HG03575 (cell line): ENCODE data around the gene ALDH3B1.

Source experiments
- ATAC-seq: cut with Tn5 transposase; IDR thresholded peaks from one replicate; pipeline ENCODE4 v1.9.1; 2021; ENCODE audit not compliant: unreplicated experiment, insufficient number of reproducible peaks, low FRiP score; ENCODE audit errors: extremely low read depth

ALDH3B1 gene

GRCh38 chr11:67996622-67997474 lies 13.3 kb upstream of the ALDH3B1 start:
- ATAC-seq, result no peak

- no peak for ATAC-seq
Measured at GRCh38 chr11:67997475-67997921, 12.6 kb upstream of the ALDH3B1 start.

GRCh38 chr11:67998150-67999045 lies 11.7 kb upstream of the ALDH3B1 start:
- ATAC-seq, result no peak

- ATAC-seq, result no peak
Measured at GRCh38 chr11:67999201-67999629, 10.9 kb upstream of the ALDH3B1 start.

- no peak for ATAC-seq
Measured at GRCh38 chr11:67999704-68000103, 10.4 kb upstream of the ALDH3B1 start.

- no peak for ATAC-seq
Measured at GRCh38 chr11:68002575-68002937, 7.6 kb upstream of the ALDH3B1 start.

GRCh38 chr11:68002938-68003845 lies 6.9 kb upstream of the ALDH3B1 start:
- no peak for ATAC-seq

- ATAC-seq, result no peak
Measured at GRCh38 chr11:68003846-68004550, 6.1 kb upstream of the ALDH3B1 start, which contains the start of gene UNC93B1. Gene UNC93B1 (minus strand): TSS chr11:68004097. CDS start chr11:68004043, 54 bp downstream.

- no peak for ATAC-seq
Measured at GRCh38 chr11:68004551-68005335, 5.4 kb upstream of the ALDH3B1 start.

- ATAC-seq, result no peak
Measured at GRCh38 chr11:68006606-68007166, 3.4 kb upstream of the ALDH3B1 start.

GRCh38 chr11:68007498-68008380 lies 2.4 kb upstream of the ALDH3B1 start:
- ATAC-seq, result no peak

GRCh38 chr11:68008381-68009337 lies 1.5 kb upstream of the ALDH3B1 start:
- ATAC-seq, result no peak

GRCh38 chr11:68009391-68010089 lies 587 bp upstream of the ALDH3B1 start:
- ATAC-seq, result no peak

GRCh38 chr11:68011051-68011943 lies 1.2 kb downstream of the ALDH3B1 start:
- ATAC-seq, result no peak
